Measurements from ENCODE around the gene TAF7. TPM values are rescaled to one million over a fixed set of nuclear protein-coding genes. Genes with fewer than 3 reads are reported as not detected.

Gene TAF7
- total and polyA plus RNA-seq, 9 of the 15 experiments (the other 6 are each of a cell fraction or from before 2014, with no cell fraction given), result 51.6 to 116 (median 73.3) TPM

DNA sequence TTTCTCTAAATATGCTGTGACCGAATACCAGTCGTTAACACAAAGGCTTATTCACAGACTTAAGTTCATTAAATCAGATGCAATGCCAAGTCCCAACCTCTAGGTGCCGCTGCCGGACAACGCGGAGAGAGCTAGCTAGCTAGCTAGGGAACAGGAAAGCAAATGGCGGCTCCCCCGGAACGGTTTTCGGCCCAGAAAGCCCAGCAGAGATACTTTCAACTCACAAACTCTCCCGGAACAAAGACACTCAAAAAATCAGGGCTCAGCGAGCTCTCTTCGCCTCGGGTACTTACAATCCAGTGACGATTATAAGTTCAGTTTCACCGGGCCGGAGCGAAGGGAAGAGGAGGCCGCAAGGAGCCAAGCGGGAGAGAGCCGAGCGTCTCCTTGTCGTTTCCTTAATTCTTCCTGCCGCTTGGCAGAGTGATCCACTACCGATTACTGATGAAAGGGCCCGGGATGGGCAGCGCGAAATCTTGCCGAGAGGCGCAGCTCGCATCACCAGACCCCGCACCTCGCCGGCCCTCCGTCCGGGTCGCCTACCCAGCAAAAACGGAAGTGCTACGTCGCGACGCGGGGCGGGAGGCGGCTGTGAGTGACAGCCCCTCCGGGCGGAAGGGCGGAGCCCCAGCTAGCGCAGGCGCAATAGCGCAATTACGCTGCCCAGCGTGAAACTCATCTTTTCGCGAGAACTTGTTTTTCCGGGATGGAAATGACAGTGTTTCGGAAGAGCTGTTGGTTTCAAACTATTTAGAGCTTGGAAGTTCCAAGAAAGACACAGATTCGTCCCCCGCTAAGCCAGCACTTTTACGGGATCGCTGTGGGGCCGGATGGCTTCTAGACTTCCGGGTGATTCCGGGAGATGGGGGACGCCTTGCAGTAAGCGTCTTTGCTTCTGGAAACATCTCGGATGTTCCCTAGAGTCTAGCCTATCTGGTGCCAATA is at the start of gene TAF7 (continued):
- TF ChIP-seq, protein P1, sequence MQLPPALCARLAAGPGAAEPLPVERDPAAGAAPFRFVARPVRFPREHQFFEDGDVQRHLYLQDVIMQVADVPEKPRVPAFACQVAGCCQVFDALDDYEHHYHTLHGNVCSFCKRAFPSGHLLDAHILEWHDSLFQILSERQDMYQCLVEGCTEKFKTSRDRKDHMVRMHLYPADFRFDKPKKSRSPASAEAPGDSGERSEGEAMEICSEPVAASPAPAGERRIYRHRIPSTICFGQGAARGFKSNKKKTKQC (CRISPR knock-in tag; IDR thresholded peaks at IDR 0.05), result no peak
- TF ChIP-seq FOXK1 (CRISPR knock-in tag; IDR thresholded peaks at IDR 0.05; ENCODE audit: borderline replicate concordance) (no peak), ZNF124 (CRISPR knock-in tag; IDR thresholded peaks at IDR 0.05) (no peak), RB1 (IDR thresholded peaks at IDR 0.05; ENCODE audit: low read depth) (no peak; the same call in none of the 2 replicates), NR2C1 (IDR thresholded peaks at IDR 0.05) (peak; percentile 53), NR2C1 (tag; IDR thresholded peaks at IDR 0.05) (0 out of 2 replicates have a peak, but pooled peaks have one; percentile 28), TGIF2 (CRISPR knock-in tag; IDR thresholded peaks at IDR 0.05) (no peak), FOXJ3 (CRISPR knock-in tag; IDR thresholded peaks at IDR 0.05) (no peak), KAT2B (IDR thresholded peaks at IDR 0.05; ENCODE audit: low read depth, low read length) (no peak), BHLHE40 (IDR thresholded peaks at IDR 0.05; ENCODE audit: low read length) (0 out of 2 replicates have a peak, but pooled peaks have one; percentile 4), PRPF4 (IDR thresholded peaks at IDR 0.05; ENCODE audit: insufficient read depth, low read depth, low read length, poor library complexity, severe bottlenecking) (no peak), NBN (IDR thresholded peaks at IDR 0.05; ENCODE audit: low read depth) (0 out of 2 replicates have a peak, but pooled peaks have one; percentile 51), CHD2 (IDR thresholded peaks at IDR 0.05; ENCODE audit: low read depth, low read length) (peak; percentile 89)
